ENCODE measurements around the gene ZDHHC13. TPM values are rescaled to one million over a fixed set of nuclear protein-coding genes. Genes with fewer than 3 reads are reported as not detected.

Gene ZDHHC13
- total RNA-seq, 1 experiment from 2014 or later = 20.9 TPM

DNA sequence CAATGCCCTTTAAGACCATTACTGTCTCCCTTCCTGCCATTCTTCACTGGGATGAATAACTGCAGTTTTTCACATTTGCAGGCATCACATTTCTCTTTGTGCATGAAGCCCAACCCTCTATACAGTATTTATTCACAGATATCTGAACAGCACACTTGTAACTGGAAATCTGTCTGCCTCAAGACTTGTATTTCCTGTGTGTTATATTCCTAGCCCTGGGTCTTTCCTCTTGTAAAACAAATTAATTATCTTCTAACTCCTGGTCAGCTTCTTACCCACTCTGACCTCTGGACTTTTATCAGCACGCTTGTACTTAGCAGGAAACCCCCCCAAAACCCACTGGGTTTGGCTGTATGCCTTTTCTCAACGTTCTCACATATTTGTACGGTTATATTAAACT is 82.8 kb downstream of the ZDHHC13 start:
- Mint-ChIP-seq H3K27ac (no peak overlapping the region), H3K4me3 (no peak overlapping the region), H3K27me3 (ENCODE audit: low read depth) (no peaks in the 10 kb centered on the region), H3K4me1 (no peaks in the 10 kb centered on the region), H3K9me3 (peaks cover 8% of the 10 kb centered on the region), H3K36me3 (no peaks in the 10 kb centered on the region)
- ATAC-seq (no peak), DNase-seq (ENCODE audit: low spot score) (no peak)
- TF ChIP-seq, protein P1, sequence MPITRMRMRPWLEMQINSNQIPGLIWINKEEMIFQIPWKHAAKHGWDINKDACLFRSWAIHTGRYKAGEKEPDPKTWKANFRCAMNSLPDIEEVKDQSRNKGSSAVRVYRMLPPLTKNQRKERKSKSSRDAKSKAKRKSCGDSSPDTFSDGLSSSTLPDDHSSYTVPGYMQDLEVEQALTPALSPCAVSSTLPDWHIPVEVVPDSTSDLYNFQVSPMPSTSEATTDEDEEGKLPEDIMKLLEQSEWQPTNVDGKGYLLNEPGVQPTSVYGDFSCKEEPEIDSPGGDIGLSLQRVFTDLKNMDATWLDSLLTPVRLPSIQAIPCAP (CRISPR knock-in tag; IDR thresholded peaks at IDR 0.05) = no peak
- TF ChIP-seq, protein P2, sequence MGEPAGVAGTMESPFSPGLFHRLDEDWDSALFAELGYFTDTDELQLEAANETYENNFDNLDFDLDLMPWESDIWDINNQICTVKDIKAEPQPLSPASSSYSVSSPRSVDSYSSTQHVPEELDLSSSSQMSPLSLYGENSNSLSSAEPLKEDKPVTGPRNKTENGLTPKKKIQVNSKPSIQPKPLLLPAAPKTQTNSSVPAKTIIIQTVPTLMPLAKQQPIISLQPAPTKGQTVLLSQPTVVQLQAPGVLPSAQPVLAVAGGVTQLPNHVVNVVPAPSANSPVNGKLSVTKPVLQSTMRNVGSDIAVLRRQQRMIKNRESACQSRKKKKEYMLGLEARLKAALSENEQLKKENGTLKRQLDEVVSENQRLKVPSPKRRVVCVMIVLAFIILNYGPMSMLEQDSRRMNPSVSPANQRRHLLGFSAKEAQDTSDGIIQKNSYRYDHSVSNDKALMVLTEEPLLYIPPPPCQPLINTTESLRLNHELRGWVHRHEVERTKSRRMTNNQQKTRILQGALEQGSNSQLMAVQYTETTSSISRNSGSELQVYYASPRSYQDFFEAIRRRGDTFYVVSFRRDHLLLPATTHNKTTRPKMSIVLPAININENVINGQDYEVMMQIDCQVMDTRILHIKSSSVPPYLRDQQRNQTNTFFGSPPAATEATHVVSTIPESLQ (CRISPR knock-in tag; IDR thresholded peaks at IDR 0.05) = no peak
- TF ChIP-seq GRHL2 (CRISPR knock-in tag; IDR thresholded peaks at IDR 0.05; ENCODE audit: insufficient replicate concordance, severe bottlenecking) (no peak), HMGA2 (CRISPR knock-in tag; IDR thresholded peaks at IDR 0.05) (no peak), ETV6 (CRISPR knock-in tag; IDR thresholded peaks at IDR 0.05) (no peak), ZNF396 (CRISPR knock-in tag; IDR thresholded peaks at IDR 0.05; ENCODE audit: borderline replicate concordance) (no peak), ATF1 (CRISPR knock-in tag; IDR thresholded peaks at IDR 0.05) (no peak), ZNF263 (CRISPR knock-in tag; IDR thresholded peaks at IDR 0.05; ENCODE audit: low read depth) (no peak), TEAD1 (CRISPR knock-in tag; IDR thresholded peaks at IDR 0.05) (no peak), RORB (CRISPR knock-in tag; IDR thresholded peaks at IDR 0.05) (no peak)
- TF ChIP-seq, protein P3, sequence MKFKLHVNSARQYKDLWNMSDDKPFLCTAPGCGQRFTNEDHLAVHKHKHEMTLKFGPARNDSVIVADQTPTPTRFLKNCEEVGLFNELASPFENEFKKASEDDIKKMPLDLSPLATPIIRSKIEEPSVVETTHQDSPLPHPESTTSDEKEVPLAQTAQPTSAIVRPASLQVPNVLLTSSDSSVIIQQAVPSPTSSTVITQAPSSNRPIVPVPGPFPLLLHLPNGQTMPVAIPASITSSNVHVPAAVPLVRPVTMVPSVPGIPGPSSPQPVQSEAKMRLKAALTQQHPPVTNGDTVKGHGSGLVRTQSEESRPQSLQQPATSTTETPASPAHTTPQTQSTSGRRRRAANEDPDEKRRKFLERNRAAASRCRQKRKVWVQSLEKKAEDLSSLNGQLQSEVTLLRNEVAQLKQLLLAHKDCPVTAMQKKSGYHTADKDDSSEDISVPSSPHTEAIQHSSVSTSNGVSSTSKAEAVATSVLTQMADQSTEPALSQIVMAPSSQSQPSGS (CRISPR knock-in tag; IDR thresholded peaks at IDR 0.05; ENCODE audit: borderline replicate concordance, low read depth) = no peak
- TF ChIP-seq, protein P4, sequence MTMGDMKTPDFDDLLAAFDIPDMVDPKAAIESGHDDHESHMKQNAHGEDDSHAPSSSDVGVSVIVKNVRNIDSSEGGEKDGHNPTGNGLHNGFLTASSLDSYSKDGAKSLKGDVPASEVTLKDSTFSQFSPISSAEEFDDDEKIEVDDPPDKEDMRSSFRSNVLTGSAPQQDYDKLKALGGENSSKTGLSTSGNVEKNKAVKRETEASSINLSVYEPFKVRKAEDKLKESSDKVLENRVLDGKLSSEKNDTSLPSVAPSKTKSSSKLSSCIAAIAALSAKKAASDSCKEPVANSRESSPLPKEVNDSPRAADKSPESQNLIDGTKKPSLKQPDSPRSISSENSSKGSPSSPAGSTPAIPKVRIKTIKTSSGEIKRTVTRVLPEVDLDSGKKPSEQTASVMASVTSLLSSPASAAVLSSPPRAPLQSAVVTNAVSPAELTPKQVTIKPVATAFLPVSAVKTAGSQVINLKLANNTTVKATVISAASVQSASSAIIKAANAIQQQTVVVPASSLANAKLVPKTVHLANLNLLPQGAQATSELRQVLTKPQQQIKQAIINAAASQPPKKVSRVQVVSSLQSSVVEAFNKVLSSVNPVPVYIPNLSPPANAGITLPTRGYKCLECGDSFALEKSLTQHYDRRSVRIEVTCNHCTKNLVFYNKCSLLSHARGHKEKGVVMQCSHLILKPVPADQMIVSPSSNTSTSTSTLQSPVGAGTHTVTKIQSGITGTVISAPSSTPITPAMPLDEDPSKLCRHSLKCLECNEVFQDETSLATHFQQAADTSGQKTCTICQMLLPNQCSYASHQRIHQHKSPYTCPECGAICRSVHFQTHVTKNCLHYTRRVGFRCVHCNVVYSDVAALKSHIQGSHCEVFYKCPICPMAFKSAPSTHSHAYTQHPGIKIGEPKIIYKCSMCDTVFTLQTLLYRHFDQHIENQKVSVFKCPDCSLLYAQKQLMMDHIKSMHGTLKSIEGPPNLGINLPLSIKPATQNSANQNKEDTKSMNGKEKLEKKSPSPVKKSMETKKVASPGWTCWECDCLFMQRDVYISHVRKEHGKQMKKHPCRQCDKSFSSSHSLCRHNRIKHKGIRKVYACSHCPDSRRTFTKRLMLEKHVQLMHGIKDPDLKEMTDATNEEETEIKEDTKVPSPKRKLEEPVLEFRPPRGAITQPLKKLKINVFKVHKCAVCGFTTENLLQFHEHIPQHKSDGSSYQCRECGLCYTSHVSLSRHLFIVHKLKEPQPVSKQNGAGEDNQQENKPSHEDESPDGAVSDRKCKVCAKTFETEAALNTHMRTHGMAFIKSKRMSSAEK (CRISPR knock-in tag; IDR thresholded peaks at IDR 0.05; ENCODE audit: borderline replicate concordance) = no peak
- TF ChIP-seq, protein P5, sequence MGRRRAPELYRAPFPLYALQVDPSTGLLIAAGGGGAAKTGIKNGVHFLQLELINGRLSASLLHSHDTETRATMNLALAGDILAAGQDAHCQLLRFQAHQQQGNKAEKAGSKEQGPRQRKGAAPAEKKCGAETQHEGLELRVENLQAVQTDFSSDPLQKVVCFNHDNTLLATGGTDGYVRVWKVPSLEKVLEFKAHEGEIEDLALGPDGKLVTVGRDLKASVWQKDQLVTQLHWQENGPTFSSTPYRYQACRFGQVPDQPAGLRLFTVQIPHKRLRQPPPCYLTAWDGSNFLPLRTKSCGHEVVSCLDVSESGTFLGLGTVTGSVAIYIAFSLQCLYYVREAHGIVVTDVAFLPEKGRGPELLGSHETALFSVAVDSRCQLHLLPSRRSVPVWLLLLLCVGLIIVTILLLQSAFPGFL (CRISPR knock-in tag; IDR thresholded peaks at IDR 0.05; ENCODE audit: borderline replicate concordance) = no peak
- TF ChIP-seq, protein P6, sequence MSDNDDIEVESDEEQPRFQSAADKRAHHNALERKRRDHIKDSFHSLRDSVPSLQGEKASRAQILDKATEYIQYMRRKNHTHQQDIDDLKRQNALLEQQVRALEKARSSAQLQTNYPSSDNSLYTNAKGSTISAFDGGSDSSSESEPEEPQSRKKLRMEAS (CRISPR knock-in tag; IDR thresholded peaks at IDR 0.05) = no peak
- TF ChIP-seq, protein P7, sequence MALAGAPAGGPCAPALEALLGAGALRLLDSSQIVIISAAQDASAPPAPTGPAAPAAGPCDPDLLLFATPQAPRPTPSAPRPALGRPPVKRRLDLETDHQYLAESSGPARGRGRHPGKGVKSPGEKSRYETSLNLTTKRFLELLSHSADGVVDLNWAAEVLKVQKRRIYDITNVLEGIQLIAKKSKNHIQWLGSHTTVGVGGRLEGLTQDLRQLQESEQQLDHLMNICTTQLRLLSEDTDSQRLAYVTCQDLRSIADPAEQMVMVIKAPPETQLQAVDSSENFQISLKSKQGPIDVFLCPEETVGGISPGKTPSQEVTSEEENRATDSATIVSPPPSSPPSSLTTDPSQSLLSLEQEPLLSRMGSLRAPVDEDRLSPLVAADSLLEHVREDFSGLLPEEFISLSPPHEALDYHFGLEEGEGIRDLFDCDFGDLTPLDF (CRISPR knock-in tag; IDR thresholded peaks at IDR 0.05) = no peak
- ChIA-PET POLR2A (no interaction called here), CTCF (interaction anchor here (1.1 kb wide), 1 partner anchor 80 kb away, joined by 3 read pairs; no protein-coding TSS in a partner anchor)

Data from WTC11 (cell line).